Measurements from ENCODE around the gene TLCD1.
A peak's percentile ranks its signal among the peaks of the same experiment; 100 is the strongest.

TLCD1 gene

DNA sequence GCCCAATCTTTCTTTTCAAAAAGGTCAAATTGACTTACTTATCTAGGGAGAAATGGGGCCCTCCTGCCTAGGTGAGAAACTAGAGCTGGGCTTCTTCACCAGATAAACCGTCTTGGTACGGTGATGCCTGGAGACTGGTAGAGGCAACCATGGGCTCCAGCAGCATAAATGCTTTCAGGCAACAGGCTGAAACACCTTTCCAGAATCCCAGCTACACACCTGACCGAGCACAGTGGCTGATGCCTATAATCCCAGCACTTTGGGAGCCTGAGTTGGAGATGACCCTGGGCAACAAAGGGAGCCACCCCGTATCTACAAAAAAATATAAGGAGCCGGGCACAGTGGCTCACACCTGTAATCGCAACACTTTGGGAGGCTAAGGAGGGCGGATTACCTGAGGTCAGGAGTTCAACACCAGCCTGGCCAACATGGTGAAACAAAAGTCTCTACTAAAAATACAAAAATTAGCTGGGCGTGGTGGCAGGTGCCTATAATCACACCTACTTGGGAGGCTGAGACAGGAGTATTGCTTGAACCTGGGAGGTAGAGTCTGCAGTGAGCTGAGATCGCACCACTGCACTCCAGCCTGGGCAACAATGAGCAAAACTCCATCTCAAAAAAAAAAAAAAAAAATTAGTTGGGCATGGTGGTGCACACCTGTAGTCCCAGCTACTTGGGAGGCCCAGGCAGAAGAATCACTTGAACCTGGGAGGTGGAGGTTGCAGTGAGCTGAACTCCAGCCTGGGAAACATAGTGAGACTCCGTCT is 25.8 kb upstream of the TLCD1 start:
- H3K4me3 ChIP-seq (ENCODE audit: control insufficient read depth, low read depth, low read length), result no peak overlapping the region
- DNase-seq (ENCODE audit: low read depth), result no peak
- TF ChIP-seq CTCF (IDR thresholded peaks at IDR 0.05; ENCODE audit: control insufficient read depth, insufficient read depth, low read depth, low read length, missing control alignments), result no peak

- no peak overlapping the region for H3K4me3 ChIP-seq (ENCODE audit: control insufficient read depth, low read depth, low read length)
- DNase-seq (ENCODE audit: low read depth), result peak; percentile 67
- TF ChIP-seq CTCF (IDR thresholded peaks at IDR 0.05; ENCODE audit: control insufficient read depth, insufficient read depth, low read depth, low read length, missing control alignments), result peak; percentile 100
Observed at GRCh38 chr17:28750178-28751047, 24.4 kb upstream of the TLCD1 start.

DNA sequence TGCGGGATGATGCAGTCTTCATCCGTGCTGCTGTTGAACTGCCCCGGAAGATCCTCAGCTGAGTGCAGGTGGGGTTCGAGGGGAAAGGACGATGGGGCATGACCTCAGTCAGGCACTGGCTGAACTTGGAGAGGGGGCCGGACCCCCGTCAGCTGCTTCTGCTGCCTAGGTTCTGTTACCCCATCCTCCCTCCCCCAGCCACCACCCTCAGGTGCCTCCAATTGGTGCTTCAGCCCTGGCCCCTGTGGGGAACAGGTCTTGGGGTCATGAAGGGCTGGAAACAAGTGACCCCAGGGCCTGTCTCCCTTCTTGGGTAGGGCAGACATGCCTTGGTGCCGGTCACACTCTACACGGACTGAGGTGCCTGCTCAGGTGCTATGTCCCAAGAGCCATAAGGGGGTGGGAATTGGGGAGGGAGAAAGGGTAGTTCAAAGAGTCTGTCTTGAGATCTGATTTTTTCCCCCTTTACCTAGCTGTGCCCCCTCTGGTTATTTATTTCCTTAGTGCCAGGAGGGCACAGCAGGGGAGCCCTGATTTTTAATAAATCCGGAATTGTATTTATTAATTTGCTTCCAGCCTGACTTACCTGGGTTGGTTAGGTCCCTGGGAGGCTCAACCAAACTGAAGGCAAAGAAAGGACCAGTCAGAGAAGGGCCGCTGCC is 23.6 kb upstream of the TLCD1 start:
- DNase-seq (ENCODE audit: low read depth), result no peak
- H3K4me3 ChIP-seq (ENCODE audit: control insufficient read depth, low read depth, low read length), result no peak overlapping the region
- TF ChIP-seq CTCF (IDR thresholded peaks at IDR 0.05; ENCODE audit: control insufficient read depth, insufficient read depth, low read depth, low read length, missing control alignments), result no peak

- TF ChIP-seq CTCF (IDR thresholded peaks at IDR 0.05; ENCODE audit: control insufficient read depth, insufficient read depth, low read depth, low read length, missing control alignments), result no peak
- DNase-seq (ENCODE audit: low read depth), result no peak
- no peak overlapping the region for H3K4me3 ChIP-seq (ENCODE audit: control insufficient read depth, low read depth, low read length)
Observed at GRCh38 chr17:28748852-28749515, 23.0 kb upstream of the TLCD1 start.

GRCh38 chr17:28747801-28748750 is 22.0 kb upstream of the TLCD1 start:
- TF ChIP-seq CTCF (IDR thresholded peaks at IDR 0.05; ENCODE audit: control insufficient read depth, insufficient read depth, low read depth, low read length, missing control alignments), result no peak
- H3K4me3 ChIP-seq (ENCODE audit: control insufficient read depth, low read depth, low read length), result no peak overlapping the region
- no peak for DNase-seq (ENCODE audit: low read depth)

All from AG09309 (cell line).